ENCODE data around the gene FOXO3. TPM values are rescaled to one million over a fixed set of nuclear protein-coding genes. Genes with fewer than 3 reads are reported as not detected.

The FOXO3 gene
- total RNA-seq, 2 donors from 2014 or later: 16.4 to 20.3 TPM

DNA sequence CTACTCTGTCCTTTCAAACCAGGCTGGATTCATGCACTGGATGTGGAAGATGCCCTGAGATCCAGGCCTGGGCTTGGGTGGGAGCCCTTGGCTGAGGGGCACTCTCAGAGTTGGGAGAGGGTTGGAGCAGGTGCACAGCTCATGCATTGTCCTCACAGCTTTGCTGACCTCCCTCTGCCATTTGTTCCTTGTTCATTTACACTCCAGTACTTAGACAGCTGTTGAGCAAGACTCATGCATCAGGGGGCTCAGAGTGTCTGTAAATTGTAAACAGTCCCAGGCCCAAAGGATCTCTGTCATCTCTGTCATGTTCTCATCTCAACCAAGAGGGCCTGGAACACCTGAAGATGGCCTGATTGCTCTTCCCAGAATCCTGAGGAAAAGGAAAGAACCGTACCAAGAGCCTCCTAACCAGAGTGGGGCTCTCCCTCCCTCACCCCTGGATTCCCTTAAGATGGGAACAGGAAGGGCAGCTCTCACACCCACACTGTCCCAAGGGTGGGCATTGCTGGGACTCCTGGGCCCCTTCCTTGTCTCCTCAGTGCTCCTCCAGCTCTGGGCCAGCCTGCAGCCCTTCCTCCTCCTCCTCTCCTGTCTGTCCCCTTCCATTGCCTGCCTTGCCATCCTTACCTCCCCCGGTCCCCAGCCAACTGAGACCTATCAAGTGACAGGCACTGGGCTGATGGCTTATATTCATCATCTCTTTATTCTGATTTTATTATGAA lies 132.9 kb downstream of the FOXO3 start:
- H3K9me3 Mint-ChIP-seq: no peaks in the 10 kb centered on the region
- Histone ChIP-seq H3K27me3 (ENCODE audit: control insufficient read depth, insufficient read depth, low read length, poor library complexity, severe bottlenecking) (no peaks in the 10 kb centered on the region), H3K4me3 (ENCODE audit: low read length) (no peak overlapping the region), H3K4me1 (ENCODE audit: control insufficient read depth, insufficient read depth, low read length) (no peaks in the 10 kb centered on the region), H3K9ac (ENCODE audit: extremely low read depth, low read length, poor library complexity, severe bottlenecking) (no peak overlapping the region), H3K9me3 (ENCODE audit: control insufficient read depth, low read length) (no peaks in the 10 kb centered on the region), H3K36me3 (ENCODE audit: control insufficient read depth, insufficient read depth, low read length) (no peaks in the 10 kb centered on the region), H3K27ac (ENCODE audit: low read depth, low read length) (no peak overlapping the region)
- H3K36me3 Mint-ChIP-seq (ENCODE audit: low read depth): peaks cover 3% of the 10 kb centered on the region
- H3K4me1 Mint-ChIP-seq: peaks cover 5% of the 10 kb centered on the region
- no peak overlapping the region for H3K4me3 Mint-ChIP-seq
- no peak for DNase-seq
- 79 to 100% methylated on average over 2 of the region's 2 CpGs for WGBS, 2 experiments (ENCODE audit: insufficient coverage in 1 of 2, insufficient read length in 1 of 2)
- TF ChIP-seq, protein P1, sequence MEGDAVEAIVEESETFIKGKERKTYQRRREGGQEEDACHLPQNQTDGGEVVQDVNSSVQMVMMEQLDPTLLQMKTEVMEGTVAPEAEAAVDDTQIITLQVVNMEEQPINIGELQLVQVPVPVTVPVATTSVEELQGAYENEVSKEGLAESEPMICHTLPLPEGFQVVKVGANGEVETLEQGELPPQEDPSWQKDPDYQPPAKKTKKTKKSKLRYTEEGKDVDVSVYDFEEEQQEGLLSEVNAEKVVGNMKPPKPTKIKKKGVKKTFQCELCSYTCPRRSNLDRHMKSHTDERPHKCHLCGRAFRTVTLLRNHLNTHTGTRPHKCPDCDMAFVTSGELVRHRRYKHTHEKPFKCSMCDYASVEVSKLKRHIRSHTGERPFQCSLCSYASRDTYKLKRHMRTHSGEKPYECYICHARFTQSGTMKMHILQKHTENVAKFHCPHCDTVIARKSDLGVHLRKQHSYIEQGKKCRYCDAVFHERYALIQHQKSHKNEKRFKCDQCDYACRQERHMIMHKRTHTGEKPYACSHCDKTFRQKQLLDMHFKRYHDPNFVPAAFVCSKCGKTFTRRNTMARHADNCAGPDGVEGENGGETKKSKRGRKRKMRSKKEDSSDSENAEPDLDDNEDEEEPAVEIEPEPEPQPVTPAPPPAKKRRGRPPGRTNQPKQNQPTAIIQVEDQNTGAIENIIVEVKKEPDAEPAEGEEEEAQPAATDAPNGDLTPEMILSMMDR (conservative IDR thresholded peaks at IDR 0.05): no peak
- no peaks in the 10 kb centered on the region for H3K27me3 Mint-ChIP-seq (ENCODE audit: insufficient read depth)
- no peak overlapping the region for H3K27ac Mint-ChIP-seq

DNA sequence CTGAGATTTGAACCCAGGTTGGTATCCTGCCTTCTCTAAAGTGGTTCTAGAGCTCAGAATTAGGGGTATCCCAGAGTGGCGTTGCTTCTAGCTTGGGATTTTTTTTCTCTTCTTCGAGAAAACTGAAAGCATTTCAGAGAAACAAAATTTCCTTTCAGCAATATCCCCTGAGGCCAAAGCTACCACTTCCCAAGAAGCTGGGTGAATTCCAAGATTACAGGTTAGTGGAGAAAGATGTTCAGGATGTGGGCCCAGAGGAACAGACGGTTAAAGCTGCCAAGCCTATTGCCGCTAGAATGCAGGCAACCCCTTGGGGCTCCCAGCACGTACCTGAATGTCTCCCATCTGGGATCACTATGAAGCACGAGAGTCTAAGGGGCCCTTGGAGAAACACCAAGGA lies 134.1 kb downstream of the FOXO3 start:
- Mint-ChIP-seq H3K27me3 (ENCODE audit: insufficient read depth) (peaks cover 2% of the 10 kb centered on the region), H3K9me3 (no peaks in the 10 kb centered on the region), H3K4me1 (peaks cover 5% of the 10 kb centered on the region), H3K36me3 (ENCODE audit: low read depth) (no peaks in the 10 kb centered on the region), H3K27ac (no peak overlapping the region), H3K4me3 (no peak overlapping the region)
- TF ChIP-seq, protein P1 (conservative IDR thresholded peaks at IDR 0.05): no peak
- Histone ChIP-seq H3K4me3 (ENCODE audit: low read length) (no peak overlapping the region), H3K4me1 (ENCODE audit: control insufficient read depth, insufficient read depth, low read length) (no peaks in the 10 kb centered on the region), H3K27ac (ENCODE audit: low read depth, low read length) (no peak overlapping the region), H3K9me3 (ENCODE audit: control insufficient read depth, low read length) (no peaks in the 10 kb centered on the region), H3K27me3 (ENCODE audit: control insufficient read depth, insufficient read depth, low read length, poor library complexity, severe bottlenecking) (no peaks in the 10 kb centered on the region), H3K36me3 (ENCODE audit: control insufficient read depth, insufficient read depth, low read length) (no peaks in the 10 kb centered on the region), H3K9ac (ENCODE audit: extremely low read depth, low read length, poor library complexity, severe bottlenecking) (no peak overlapping the region)
- no peak for DNase-seq
- WGBS, 2 experiments (ENCODE audit: insufficient coverage in 1 of 2, insufficient read length in 1 of 2): 83 to 84% methylated on average over 4 to 6 of the region's 6 CpGs

DNA sequence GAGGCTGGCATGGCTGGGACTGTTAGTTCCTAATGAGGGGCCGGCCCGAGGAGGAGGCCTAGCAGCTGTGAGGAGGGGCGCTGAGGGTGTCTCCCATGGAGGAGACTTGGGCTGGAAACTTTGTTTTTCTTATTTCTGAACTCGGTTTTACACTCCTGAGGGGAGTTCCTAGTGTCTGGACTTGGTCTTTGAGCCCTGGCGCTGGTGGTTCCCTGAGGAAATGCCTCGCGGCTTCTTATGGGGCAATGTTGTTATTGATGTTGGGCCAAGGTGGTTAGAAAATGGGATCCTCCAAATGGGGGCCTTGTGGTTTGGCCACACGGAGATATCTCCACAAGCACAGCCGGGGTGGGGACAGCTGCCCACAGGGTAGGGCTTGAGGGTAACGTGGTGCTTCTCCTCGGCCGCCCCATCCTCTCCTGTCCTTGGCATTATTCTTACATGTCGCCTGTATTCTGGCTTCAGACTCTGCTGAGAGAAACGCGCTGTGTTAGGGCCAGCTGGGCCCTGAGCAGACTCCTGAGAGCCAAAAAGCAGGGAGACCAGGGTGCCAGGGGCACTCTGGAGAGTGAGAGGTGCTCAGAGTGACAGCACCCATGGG lies 136.9 kb downstream of the FOXO3 start:
- no peak overlapping the region for H3K27ac Mint-ChIP-seq
- Histone ChIP-seq H3K9ac (ENCODE audit: extremely low read depth, low read length, poor library complexity, severe bottlenecking) (no peak overlapping the region), H3K27me3 (ENCODE audit: control insufficient read depth, insufficient read depth, low read length, poor library complexity, severe bottlenecking) (no peaks in the 10 kb centered on the region), H3K27ac (ENCODE audit: low read depth, low read length) (no peak overlapping the region), H3K9me3 (ENCODE audit: control insufficient read depth, low read length) (peaks cover 16% of the 10 kb centered on the region), H3K4me3 (ENCODE audit: low read length) (no peak overlapping the region), H3K4me1 (ENCODE audit: control insufficient read depth, insufficient read depth, low read length) (no peaks in the 10 kb centered on the region), H3K36me3 (ENCODE audit: control insufficient read depth, insufficient read depth, low read length) (no peaks in the 10 kb centered on the region)
- DNase-seq: no peak
- no peak overlapping the region for H3K4me3 Mint-ChIP-seq
- H3K4me1 Mint-ChIP-seq: no peaks in the 10 kb centered on the region
- TF ChIP-seq, protein P1 (conservative IDR thresholded peaks at IDR 0.05): no peak
- no peaks in the 10 kb centered on the region for H3K36me3 Mint-ChIP-seq (ENCODE audit: low read depth)
- peaks cover 18% of the 10 kb centered on the region for H3K9me3 Mint-ChIP-seq
- WGBS, 2 experiments (ENCODE audit: insufficient coverage in 1 of 2, insufficient read length in 1 of 2): 93 to 95% methylated on average over 9 to 15 of the region's 15 CpGs
- H3K27me3 Mint-ChIP-seq (ENCODE audit: insufficient read depth): peaks cover 2% of the 10 kb centered on the region
